ENCODE results near the gene CHMP6.

DNA sequence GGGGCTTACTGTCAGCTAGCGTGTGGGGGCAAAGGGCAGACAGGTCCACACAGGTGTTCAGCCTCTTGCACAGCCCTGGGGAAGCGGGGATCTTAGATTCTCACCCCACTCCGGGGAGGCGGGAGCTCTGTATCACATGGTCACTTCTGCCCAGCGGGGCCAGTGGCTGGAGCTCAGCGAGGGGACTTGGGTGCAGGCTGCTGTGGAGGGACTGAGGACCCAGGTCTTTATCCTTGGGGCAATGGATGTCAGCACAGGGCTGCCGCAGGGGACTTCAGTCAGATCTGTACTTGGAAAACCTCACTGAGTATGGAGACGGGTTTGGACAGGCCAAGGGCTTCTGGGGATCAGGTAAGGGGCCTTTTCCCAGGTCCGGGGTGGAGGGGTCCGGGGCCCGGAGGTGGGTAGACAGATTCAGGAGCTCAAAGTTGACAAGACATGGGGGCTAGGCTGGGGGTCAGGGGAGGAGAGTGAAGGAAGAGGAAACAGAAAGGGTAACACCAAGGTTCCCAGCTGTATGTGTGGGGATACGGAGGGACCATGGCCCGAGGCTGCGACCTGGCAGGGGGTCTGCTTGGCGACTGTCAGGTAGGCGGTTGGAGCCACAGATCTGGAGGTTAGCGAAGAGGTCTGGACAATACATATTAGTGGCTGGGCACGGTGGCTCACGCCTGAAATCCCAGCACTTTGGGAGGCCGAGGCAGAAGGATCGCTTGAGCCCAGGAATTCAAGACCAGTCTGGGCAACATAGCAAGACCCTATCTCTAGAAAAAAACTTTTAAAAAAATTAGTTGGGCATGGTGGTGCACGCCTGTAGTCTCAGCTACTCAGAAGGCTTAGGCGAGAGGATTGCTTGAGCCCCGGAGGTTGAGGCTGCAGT, 28.2 kb downstream of the CHMP6 start:
- TF ChIP-seq, protein P1, sequence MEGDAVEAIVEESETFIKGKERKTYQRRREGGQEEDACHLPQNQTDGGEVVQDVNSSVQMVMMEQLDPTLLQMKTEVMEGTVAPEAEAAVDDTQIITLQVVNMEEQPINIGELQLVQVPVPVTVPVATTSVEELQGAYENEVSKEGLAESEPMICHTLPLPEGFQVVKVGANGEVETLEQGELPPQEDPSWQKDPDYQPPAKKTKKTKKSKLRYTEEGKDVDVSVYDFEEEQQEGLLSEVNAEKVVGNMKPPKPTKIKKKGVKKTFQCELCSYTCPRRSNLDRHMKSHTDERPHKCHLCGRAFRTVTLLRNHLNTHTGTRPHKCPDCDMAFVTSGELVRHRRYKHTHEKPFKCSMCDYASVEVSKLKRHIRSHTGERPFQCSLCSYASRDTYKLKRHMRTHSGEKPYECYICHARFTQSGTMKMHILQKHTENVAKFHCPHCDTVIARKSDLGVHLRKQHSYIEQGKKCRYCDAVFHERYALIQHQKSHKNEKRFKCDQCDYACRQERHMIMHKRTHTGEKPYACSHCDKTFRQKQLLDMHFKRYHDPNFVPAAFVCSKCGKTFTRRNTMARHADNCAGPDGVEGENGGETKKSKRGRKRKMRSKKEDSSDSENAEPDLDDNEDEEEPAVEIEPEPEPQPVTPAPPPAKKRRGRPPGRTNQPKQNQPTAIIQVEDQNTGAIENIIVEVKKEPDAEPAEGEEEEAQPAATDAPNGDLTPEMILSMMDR (IDR thresholded peaks at IDR 0.05 in 8 of 11, conservative IDR thresholded peaks at IDR 0.05 in 3 of 11): no peak
- TF ChIP-seq POLR2A (IDR thresholded peaks at IDR 0.05): no peak
